Measurements from ENCODE around the gene BRSK2. TPM values are rescaled to one million over a fixed set of nuclear protein-coding genes. Genes with fewer than 3 reads are reported as not detected.

Gene BRSK2
- total RNA-seq, 4 donors from 2014 or later: 0.24 to 0.81 TPM; not detected in 2

GRCh38 chr11:1348146-1348795, 41.5 kb upstream of the BRSK2 start:
- Histone ChIP-seq H3K4me1 (no peaks in the 10 kb centered on the region), H3K27me3 (peaks cover 0 to under 1% (median 0%) of the 10 kb centered on the region in 3 donors), H3K36me3 (no peaks in the 10 kb centered on the region), H3K9me3 (no peaks in the 10 kb centered on the region), H3K27ac (no peak overlapping the region), H3K4me3 (no peak overlapping the region)
- DNase-seq: peak in 1 of 2 donors; percentile 3
- intact Hi-C loops (cut with DNase I; ENCODE audit: low total_unique reads): no loop called here
- TF ChIP-seq CTCF (IDR thresholded peaks at IDR 0.05 in 4 of 5, conservative IDR thresholded peaks at IDR 0.05 in 1 of 5): no peak
- no peak for TF ChIP-seq POLR2A (IDR thresholded peaks at IDR 0.05)
- ATAC-seq: no peak
- in situ Hi-C loops (cut with MboI; ENCODE audit: low sequenced_read_pairs in 4 of 4): no loop called here

- ATAC-seq (no peak), DNase-seq (peak in 1 of 2 donors; percentile 5)
- Histone ChIP-seq H3K4me3 (no peak overlapping the region), H3K27me3 (peaks cover 0 to 6% (median 0%) of the 10 kb centered on the region in 3 donors), H3K27ac (no peak overlapping the region), H3K36me3 (no peaks in the 10 kb centered on the region), H3K9me3 (no peaks in the 10 kb centered on the region), H3K4me1 (no peaks in the 10 kb centered on the region)
- intact Hi-C loops (cut with DNase I; ENCODE audit: low total_unique reads) (no loop called here), in situ Hi-C loops (cut with MboI; ENCODE audit: low sequenced_read_pairs in 4 of 4) (no loop called here)
- TF ChIP-seq POLR2A (IDR thresholded peaks at IDR 0.05): no peak
- no peak for TF ChIP-seq CTCF (IDR thresholded peaks at IDR 0.05 in 4 of 5, conservative IDR thresholded peaks at IDR 0.05 in 1 of 5)
Observed at GRCh38 chr11:1348796-1349326, 40.9 kb upstream of the BRSK2 start.

DNA sequence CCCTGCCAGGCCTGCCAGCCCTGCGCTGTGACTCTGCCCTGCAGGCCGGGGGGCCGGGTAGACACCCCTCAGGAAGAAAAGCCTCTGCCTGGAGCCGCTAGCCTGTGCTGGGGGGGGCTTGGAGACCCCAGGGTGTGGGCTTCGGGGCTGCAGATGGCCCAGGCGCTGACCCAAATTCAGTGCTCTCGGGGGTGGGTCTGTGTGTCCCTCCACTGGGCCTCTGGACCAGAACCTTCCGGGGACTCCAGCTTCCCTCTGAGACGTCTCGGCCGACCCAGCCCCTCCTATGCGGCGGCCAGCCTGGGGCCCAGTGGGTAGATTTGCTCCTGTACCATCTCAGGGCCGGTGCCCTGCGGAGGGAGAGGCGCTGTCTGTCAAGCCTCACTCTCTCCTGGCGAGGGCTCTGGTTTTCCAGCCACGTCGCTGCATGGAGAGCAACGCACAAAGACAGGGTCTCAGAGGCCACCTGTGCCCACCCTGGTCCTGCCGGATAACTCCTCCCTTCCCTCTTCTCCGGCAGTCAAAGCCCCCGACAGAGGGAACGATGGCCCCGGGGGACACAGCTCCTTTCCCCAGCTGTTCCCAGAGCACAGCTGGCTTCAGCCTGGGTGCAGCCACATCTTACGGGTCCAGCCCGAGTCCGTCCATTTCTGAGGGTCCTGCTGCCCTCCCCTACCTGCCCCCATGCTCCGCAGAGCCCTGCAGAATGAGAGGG, 40.2 kb upstream of the BRSK2 start:
- in situ Hi-C loops (cut with MboI; ENCODE audit: low sequenced_read_pairs in 4 of 4) (no loop called here), intact Hi-C loops (cut with DNase I; ENCODE audit: low total_unique reads) (no loop called here)
- Histone ChIP-seq H3K9me3 (no peaks in the 10 kb centered on the region), H3K27ac (no peak overlapping the region), H3K36me3 (no peaks in the 10 kb centered on the region), H3K4me1 (no peaks in the 10 kb centered on the region), H3K27me3 (peaks cover 2 to 11% (median 2%) of the 10 kb centered on the region in 3 donors), H3K4me3 (no peak overlapping the region)
- ATAC-seq (no peak), DNase-seq (peak in 1 of 2 donors; percentile 8)
- TF ChIP-seq POLR2A (IDR thresholded peaks at IDR 0.05): no peak
- TF ChIP-seq CTCF (IDR thresholded peaks at IDR 0.05 in 4 of 5, conservative IDR thresholded peaks at IDR 0.05 in 1 of 5): no peak

DNA sequence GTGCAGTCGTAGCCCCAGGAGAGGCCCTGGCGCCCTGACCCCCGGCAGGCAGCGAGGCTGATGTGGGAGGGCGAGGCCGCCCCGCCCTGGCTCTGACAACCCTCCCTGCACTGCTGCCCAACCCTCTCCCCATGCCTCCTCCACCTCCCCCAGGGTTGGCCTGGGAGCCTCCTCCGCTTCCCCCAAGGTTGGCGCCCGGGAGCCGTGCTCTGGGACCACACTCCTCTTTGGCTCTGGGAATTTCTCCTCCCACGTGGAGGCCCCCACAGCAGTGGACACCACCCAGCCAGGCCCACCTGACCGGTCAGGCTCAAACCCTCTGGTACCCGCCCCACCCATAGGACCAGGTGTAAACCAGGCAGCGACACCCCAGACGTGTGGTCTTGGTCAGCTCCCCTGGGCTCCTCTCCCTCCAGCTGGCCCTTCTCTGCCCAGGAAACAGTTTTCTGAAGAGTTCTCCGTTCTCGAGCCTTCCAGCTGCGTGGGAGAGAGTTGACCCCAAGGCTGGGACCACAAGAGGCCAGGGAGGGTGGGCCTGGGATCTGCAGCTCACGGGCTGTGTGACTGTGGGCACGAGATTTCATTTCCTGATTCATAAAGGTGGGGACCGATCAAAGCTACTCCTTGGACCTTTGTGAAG, 39.5 kb upstream of the BRSK2 start:
- peak in 1 of 2 donors; percentile 6 for DNase-seq
- in situ Hi-C loops (cut with MboI; ENCODE audit: low sequenced_read_pairs in 4 of 4): no loop called here
- H3K4me1 ChIP-seq: no peaks in the 10 kb centered on the region
- no peak for TF ChIP-seq POLR2A (IDR thresholded peaks at IDR 0.05)
- TF ChIP-seq CTCF (IDR thresholded peaks at IDR 0.05 in 4 of 5, conservative IDR thresholded peaks at IDR 0.05 in 1 of 5): no peak
- H3K36me3 ChIP-seq: no peaks in the 10 kb centered on the region
- no peaks in the 10 kb centered on the region for H3K9me3 ChIP-seq
- H3K4me3 ChIP-seq: no peak overlapping the region
- intact Hi-C loops (cut with DNase I; ENCODE audit: low total_unique reads): no loop called here
- H3K27ac ChIP-seq: no peak overlapping the region
- peaks cover 2 to 11% (median 4%) of the 10 kb centered on the region in 3 donors for H3K27me3 ChIP-seq
- no peak for ATAC-seq
